ENCODE results near the gene KRT79.

GRCh38 chr12:52870361-52871290, 36.5 kb upstream of the KRT79 start:
- TF ChIP-seq, protein P1, sequence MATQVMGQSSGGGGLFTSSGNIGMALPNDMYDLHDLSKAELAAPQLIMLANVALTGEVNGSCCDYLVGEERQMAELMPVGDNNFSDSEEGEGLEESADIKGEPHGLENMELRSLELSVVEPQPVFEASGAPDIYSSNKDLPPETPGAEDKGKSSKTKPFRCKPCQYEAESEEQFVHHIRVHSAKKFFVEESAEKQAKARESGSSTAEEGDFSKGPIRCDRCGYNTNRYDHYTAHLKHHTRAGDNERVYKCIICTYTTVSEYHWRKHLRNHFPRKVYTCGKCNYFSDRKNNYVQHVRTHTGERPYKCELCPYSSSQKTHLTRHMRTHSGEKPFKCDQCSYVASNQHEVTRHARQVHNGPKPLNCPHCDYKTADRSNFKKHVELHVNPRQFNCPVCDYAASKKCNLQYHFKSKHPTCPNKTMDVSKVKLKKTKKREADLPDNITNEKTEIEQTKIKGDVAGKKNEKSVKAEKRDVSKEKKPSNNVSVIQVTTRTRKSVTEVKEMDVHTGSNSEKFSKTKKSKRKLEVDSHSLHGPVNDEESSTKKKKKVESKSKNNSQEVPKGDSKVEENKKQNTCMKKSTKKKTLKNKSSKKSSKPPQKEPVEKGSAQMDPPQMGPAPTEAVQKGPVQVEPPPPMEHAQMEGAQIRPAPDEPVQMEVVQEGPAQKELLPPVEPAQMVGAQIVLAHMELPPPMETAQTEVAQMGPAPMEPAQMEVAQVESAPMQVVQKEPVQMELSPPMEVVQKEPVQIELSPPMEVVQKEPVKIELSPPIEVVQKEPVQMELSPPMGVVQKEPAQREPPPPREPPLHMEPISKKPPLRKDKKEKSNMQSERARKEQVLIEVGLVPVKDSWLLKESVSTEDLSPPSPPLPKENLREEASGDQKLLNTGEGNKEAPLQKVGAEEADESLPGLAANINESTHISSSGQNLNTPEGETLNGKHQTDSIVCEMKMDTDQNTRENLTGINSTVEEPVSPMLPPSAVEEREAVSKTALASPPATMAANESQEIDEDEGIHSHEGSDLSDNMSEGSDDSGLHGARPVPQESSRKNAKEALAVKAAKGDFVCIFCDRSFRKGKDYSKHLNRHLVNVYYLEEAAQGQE (IDR thresholded peaks at IDR 0.05; ENCODE audit: low read depth, low read length) = no peak
- TF ChIP-seq POLR2AphosphoS5 (IDR thresholded peaks at IDR 0.05; ENCODE audit: low read depth, low read length) = no peak
- peak; percentile 85 for TF ChIP-seq CTCF (IDR thresholded peaks at IDR 0.05)
- TF ChIP-seq RAD21 (IDR thresholded peaks at IDR 0.05; ENCODE audit: low read length) = peak; percentile 71
- no peak for TF ChIP-seq EP300 (IDR thresholded peaks at IDR 0.05; ENCODE audit: borderline replicate concordance in 1 of 2, low read depth in 1 of 2, low read length in 1 of 2)
- TF ChIP-seq EZH2phosphoT487 (IDR thresholded peaks at IDR 0.05; ENCODE audit: borderline replicate concordance, low read depth) = no peak

Measured in SK-N-SH (cell line).